ENCODE results near the gene SLC18A2. TPM values are rescaled to one million over a fixed set of nuclear protein-coding genes. Genes with fewer than 3 reads are reported as not detected.
"Not testable (repeated sequence)": the region's sequence is repeated elsewhere in the genome, so short reads cannot be mapped to it uniquely, and the experiment has no call there.

The SLC18A2 gene
- not detected in 2 replicates for total RNA-seq (2014; rRNA removed; shearing (Covaris generic))

GRCh38 chr10:117240621-117241529 lies at the start of gene SLC18A2:
SLC18A2 (plus strand) TSS chr10:117241114; CDS start chr10:117241694, 580 bp downstream.
- no peak for DNase-seq (ENCODE audit: low spot score)

GRCh38 chr10:117197189-117197588 lies 43.7 kb upstream of the SLC18A2 start, which contains the start of gene KCNK18:
KCNK18 (plus strand) TSS chr10:117197489; CDS start chr10:117197489, 0 bp downstream.
- DNase-seq (ENCODE audit: low spot score): no peak

GRCh38 chr10:117198088-117198487 lies 42.8 kb upstream of the SLC18A2 start:
- no peak for DNase-seq (ENCODE audit: low spot score)

DNA sequence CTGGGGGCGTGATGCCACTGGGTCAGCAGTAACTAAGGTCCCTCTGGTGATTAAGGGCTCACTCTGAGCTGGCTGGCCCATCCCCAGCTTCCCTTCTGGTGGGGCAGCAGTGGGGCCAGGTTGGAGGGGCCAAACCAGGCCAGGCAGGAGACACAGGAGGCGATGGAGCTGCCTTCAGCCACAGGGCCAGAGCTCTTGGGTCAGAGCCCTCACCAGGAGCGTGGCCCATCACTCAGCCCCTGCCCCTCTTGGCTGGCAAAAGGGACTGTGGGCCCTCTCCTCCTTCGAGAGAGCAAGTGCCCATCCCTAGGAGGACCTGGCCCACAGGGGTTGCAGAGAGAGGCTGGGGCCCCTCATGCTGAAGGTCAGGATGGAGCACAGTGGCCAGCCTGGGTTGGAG lies 39.1 kb upstream of the SLC18A2 start:
- no peak for DNase-seq (ENCODE audit: low spot score)

- no peak for DNase-seq (ENCODE audit: low spot score)
Measured at GRCh38 chr10:117204316-117204715, 36.6 kb upstream of the SLC18A2 start.

DNA sequence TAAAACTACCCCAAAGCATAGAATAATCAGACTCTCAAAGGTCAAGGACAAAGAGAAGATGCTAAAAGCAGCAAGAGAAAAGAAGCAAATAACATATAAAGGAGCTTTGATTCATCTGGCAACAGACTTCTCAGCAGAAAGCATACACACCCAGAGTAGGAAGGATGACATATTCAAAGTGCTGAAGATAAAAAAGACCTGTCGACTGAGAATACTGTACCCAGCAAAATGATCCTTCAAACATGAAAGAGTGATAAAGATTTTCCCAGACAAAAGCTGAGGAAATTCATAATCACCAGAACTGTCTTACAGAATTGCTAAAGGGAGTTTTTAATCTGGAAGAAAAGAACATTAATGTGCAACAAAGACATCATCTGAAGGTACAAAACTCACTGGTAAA lies 28.7 kb upstream of the SLC18A2 start:
- no peak for DNase-seq (ENCODE audit: low spot score)

DNA sequence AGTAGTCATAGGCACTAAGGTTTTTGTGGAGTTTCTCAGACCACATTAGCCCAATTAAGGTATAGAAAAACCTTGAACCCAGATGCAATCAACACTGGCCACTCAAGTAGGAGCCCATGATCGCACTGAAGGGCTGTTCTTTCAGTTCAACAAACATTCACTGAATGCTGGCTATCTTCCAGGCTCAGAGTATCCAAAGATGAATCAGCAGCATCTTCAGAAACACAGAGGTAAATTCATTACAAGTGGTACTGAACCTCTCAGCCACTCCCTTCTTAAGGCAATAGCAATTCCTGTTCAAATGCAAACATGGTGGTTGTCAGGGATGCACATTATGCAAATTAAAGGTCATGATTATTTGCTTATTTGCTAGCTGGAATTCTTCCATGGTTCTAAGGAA lies 26.5 kb upstream of the SLC18A2 start:
- peak; percentile 44 for DNase-seq (ENCODE audit: low spot score)

DNA sequence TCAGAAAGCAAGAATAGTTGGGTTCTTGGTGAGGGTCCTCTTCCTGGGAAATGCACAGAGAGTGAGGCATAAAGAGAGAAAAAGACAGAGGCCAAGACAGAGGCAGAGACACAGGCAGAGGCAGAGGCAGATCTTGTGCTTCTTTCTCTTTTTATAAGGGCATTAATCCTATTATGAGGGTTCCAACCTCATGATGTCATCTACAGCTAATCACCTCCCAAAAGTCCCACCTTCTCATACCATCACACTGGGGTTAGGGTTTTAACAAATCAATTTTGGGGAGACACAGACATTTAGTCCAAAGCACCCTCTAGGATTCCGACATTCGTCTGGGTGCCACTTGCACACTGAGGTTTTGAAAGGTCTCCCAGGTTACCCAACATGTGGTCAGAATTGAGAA lies 25.8 kb upstream of the SLC18A2 start:
- DNase-seq (ENCODE audit: low spot score): no peak

GRCh38 chr10:117216028-117216427 lies 24.9 kb upstream of the SLC18A2 start:
- no peak for DNase-seq (ENCODE audit: low spot score)

DNA sequence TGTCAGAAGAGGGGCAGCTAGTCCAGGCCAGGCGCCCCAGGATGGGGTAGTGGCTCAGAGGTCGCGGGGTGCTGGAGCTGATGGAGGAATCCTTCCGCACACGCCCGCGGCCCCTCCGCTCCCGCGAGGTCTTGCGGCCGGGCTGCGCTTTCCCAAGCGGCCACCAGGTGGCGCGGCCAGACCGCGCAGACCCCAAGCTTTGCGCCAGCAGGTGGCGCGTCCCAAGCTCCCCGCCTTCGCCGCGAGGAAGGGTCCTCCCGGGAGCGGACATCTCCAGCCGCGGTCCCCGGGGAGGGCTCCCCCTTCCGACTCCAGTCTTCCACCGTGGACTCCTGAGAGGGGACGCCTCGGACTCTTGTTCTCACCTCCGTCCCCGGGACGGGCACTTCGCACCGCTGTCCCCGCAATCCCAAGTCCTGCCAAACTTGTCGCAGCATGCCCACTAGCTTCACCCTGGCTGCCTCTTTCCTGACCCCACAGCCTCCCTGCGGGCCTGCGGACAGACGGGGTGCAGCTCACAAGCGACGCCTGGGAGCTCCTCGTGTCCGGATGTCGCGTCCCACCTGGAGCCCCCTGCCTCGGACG lies 24.2 kb upstream of the SLC18A2 start:
- no peak for DNase-seq (ENCODE audit: low spot score)

- no peak for DNase-seq (ENCODE audit: low spot score)
Measured at GRCh38 chr10:117217196-117217761, 23.6 kb upstream of the SLC18A2 start.

DNA sequence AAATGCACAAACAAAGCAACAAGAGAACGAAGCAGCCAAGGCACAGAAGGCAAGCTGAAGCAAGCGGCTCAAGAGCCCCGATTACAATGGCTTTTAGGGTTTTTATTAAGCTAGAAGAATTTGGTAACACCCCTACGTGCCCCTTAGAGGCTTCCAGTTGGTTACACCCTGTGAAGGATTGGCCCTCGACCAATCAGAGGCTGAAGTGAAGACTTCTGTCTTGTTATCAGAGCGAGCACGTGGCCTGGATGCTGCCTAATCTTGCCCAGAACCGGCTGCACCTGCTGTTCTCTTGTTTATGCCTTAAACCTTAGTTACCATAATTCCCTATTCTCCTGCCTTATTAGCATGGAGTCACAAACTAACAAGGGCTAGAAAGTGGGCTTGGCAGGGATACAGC lies 22.3 kb upstream of the SLC18A2 start:
- DNase-seq (ENCODE audit: low spot score): no peak

DNA sequence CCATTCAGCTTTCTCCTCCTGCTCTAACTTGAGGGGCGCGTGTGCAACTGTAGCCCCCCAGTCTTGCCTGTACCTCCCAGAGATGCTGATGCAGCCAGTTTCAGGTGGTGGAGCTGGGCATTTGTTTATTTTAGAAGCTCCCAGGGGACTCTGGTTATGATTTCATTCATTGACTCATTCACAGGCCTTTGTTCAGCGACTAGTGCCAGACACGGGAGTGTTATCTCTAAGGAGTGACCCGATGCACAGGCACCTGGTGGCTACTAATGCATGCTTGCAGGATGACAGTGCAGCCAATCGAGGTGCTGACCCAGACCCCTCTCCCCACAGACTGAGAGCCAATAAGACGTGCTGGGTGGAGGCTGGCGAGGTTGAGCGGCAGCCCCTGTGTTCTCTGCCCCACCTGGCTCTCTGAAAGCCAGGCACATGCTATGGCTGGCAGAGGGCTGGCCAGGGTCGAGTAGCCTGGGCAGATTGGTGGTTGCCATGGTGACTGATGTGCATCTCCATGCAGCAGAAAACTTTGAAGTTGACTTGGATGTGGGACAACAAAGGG lies 19.7 kb upstream of the SLC18A2 start:
- DNase-seq (ENCODE audit: low spot score): peak; percentile 96

DNA sequence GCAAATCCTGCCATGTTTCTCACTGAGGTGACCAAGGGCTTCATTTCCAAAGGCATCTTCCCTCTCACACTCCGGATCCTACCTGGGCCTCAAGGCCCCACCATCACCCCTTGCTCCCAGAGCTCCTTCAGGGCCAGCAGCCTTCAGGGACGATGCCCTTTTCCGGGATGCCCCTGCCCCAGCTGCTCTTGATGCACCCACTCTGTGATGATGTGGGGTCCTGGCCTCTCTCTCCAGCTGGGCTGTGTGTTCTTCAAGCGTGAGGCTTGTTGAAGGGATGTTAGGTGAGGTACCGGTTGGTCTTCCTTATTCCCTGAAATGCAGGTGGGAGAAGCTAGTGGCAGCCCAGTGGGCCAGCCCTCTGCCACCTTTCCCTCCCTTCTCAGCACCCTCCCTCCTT lies 18.4 kb upstream of the SLC18A2 start:
- DNase-seq (ENCODE audit: low spot score): no peak

- DNase-seq (ENCODE audit: low spot score): no peak
Measured at GRCh38 chr10:117222976-117223692, 17.8 kb upstream of the SLC18A2 start.

GRCh38 chr10:117223693-117224430 lies 17.1 kb upstream of the SLC18A2 start:
- no peak for DNase-seq (ENCODE audit: low spot score)

DNA sequence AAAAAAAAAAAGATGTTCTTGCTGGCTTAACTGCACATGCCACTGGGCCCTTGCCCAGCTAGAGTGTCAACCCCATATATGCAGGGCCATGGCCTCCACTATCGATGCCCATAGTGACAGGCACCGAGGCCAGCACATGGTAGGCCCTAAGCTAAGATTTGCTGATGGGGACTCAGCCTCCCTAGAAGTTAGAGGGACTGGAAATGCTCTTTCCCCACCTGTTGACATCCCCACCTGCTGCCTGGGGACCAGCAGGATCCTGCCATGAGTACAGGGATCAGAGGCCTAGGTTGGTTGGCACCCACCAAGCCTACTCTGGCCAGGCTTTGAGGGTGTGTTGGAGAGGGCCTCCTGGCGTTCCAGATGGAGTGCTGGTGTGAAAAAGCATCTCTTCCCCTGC lies 16.0 kb upstream of the SLC18A2 start:
- DNase-seq (ENCODE audit: low spot score): no peak

GRCh38 chr10:117226813-117227451 lies 14.0 kb upstream of the SLC18A2 start:
- peak; percentile 58 for DNase-seq (ENCODE audit: low spot score)

DNA sequence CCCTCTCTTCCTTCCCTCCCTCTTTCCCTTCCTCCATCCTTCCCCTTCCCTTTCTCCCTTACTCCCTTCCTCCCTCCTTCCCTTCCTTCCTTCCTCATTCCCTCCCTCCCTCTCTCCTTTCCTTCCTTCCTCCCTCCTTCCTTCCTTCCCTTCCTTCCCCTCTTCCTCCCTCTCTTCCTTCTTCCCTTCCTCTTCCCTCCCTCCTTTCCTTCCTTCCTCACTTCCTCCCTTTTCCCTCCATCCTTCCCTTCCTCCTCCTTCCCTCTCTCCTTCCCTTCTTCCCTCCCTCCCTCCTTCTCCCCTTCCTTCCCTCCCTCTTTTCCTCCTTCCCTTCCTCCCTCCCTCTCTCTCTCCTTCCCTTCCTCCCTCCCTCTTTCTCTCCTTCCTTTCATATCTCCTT lies 12.7 kb upstream of the SLC18A2 start:
- DNase-seq (ENCODE audit: low spot score): no peak

- not testable (repeated sequence) for DNase-seq (ENCODE audit: low spot score)
Measured at GRCh38 chr10:117230107-117230506, 10.8 kb upstream of the SLC18A2 start.

Measured in A172 (cell line).